Omental fat pad (tissue), 4 donors: ENCODE measurements around the gene PNMT. TPM values are rescaled to one million over a fixed set of nuclear protein-coding genes. Genes with fewer than 3 reads are reported as not detected.

ENCODE experiments used
- ATAC-seq: fragments of 150-250 bp; one replicate; pipeline ENCODE4 v1.9.1; 2016; ENCODE audit warnings: mild to moderate bottlenecking, moderate library complexity; ENCODE audit not compliant: low FRiP score
- DNase-seq: peaks from one replicate; pipeline ENCODE4 v3.0.0-alpha.2; 2019; ENCODE audit warnings: low spot score
- total RNA-seq, 4 donors: library from RNA; depleted of rRNA; stranded (reverse); fragments of >200 nt; gene quantifications; one replicate each; pipeline ENCODE4 v1.1.0, GENCODE V29; 2016
- TF ChIP-seq, protein P1 (sequence below), 3 donors: fragments of 450-650 bp; IDR thresholded peaks; one replicate each; pipeline ENCODE4 v1.5.1; 2016 to 2017; ENCODE audit warnings: antibody characterized with exemption in 3 of 3, mild to moderate bottlenecking in 3 of 3, moderate library complexity in 2 of 3

The PNMT gene
- total RNA-seq, 4 donors from 2014 or later = 0.44 to 16.7 (median 1.9) TPM

- TF ChIP-seq, protein P1, sequence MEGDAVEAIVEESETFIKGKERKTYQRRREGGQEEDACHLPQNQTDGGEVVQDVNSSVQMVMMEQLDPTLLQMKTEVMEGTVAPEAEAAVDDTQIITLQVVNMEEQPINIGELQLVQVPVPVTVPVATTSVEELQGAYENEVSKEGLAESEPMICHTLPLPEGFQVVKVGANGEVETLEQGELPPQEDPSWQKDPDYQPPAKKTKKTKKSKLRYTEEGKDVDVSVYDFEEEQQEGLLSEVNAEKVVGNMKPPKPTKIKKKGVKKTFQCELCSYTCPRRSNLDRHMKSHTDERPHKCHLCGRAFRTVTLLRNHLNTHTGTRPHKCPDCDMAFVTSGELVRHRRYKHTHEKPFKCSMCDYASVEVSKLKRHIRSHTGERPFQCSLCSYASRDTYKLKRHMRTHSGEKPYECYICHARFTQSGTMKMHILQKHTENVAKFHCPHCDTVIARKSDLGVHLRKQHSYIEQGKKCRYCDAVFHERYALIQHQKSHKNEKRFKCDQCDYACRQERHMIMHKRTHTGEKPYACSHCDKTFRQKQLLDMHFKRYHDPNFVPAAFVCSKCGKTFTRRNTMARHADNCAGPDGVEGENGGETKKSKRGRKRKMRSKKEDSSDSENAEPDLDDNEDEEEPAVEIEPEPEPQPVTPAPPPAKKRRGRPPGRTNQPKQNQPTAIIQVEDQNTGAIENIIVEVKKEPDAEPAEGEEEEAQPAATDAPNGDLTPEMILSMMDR (IDR thresholded peaks at IDR 0.05) = no peak
- ATAC-seq = no peak
Measured at GRCh38 chr17:39665642-39666224, 2.5 kb upstream of the PNMT start.

DNA sequence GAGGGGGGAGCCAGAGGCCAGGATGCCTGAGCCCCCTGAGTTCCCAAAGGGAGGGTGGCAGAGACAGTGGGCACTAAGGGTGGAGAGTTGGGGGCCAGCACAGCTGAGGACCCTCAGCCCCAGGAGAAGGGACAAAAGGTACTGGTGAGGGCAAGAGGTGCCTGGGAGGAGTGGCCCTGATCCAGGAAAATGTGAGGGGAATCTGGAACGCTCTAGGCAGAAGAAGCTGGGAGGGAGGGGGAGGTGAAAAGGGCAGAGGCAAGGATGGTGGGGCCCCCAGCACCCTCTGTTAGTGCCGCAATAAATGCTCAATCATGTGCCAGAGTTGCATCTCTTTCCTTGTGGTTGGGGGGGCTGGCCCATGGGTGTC lies 2.0 kb upstream of the PNMT start:
- DNase-seq (no peak), ATAC-seq (no peak)
- TF ChIP-seq, protein P1 (IDR thresholded peaks at IDR 0.05) = no peak

More at GRCh38 chr17:39665642-39666224, 2.5 kb upstream of the PNMT start:
- DNase-seq = no peak

GRCh38 chr17:39666601-39667261 lies 1.5 kb upstream of the PNMT start:
- TF ChIP-seq, protein P1 (IDR thresholded peaks at IDR 0.05) = no peak
- ATAC-seq (no peak), DNase-seq (no peak)

GRCh38 chr17:39667262-39667944 lies 850 bp upstream of the PNMT start:
- DNase-seq = no peak
- no peak for ATAC-seq
- TF ChIP-seq, protein P1 (IDR thresholded peaks at IDR 0.05) = no peak

GRCh38 chr17:39669897-39670735 lies 1.9 kb downstream of the PNMT start:
- DNase-seq = no peak
- TF ChIP-seq, protein P1 (IDR thresholded peaks at IDR 0.05) = no peak
- no peak for ATAC-seq

DNA sequence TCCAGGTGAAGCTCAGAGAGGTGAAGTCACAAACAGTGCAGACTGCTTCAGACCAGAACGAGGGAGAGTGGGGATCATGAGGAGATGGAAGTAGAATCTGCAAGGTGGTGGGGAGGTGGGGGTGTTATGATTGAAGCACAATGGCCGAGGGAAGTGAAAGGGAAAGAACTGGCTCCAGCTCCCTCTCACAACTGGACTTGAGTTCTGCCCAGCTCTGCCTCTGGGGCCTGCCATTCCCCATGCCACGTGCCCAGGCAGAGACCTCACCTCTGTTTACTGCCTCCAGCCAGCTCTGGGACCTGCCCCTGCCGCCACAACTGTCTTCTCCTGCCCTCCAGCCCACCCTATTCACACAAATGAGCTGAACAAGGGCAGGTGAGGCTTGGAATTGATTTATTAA lies 2.5 kb downstream of the PNMT start:
- no peak for DNase-seq
- ATAC-seq = no peak
- TF ChIP-seq, protein P1 (IDR thresholded peaks at IDR 0.05) = no peak
